ENCODE measurements around the gene MXD4. TPM values are rescaled to one million over a fixed set of nuclear protein-coding genes. Genes with fewer than 3 reads are reported as not detected.

Gene MXD4
- total and polyA plus RNA-seq, 2 donors from 2014 or later: 49.8 to 84.8 TPM

- Histone ChIP-seq H3K4me3 (ENCODE audit: low read length in 3 of 3) (peak overlapping the region; percentile 26 to 66 (median 57)), H3K36me3 (ENCODE audit: control insufficient read depth in 2 of 3, insufficient read depth in 3 of 3, low read length in 3 of 3) (no peaks in the 10 kb centered on the region), H3K27ac (ENCODE audit: low read depth in 2 of 2, low read length in 2 of 2) (peak overlapping the region; percentile 88 to 90), H3K9me3 (ENCODE audit: control insufficient read depth in 2 of 3, insufficient read depth in 1 of 3, low read length in 3 of 3) (no peaks in the 10 kb centered on the region), H3K9ac (ENCODE audit: low read length in 3 of 3) (peak overlapping the region in 1 of 3 donors; percentile 77), H3K4me1 (ENCODE audit: control insufficient read depth in 2 of 3, insufficient read depth in 2 of 3, low read depth in 1 of 3, low read length in 3 of 3) (peaks cover 0 to 51% (median 10%) of the 10 kb centered on the region in 3 donors), H3K27me3 (ENCODE audit: control insufficient read depth, insufficient read depth, low read length) (no peaks in the 10 kb centered on the region)
- intact Hi-C loops (cut with DNase I): no loop called here
- DNase-seq (no peak), FAIRE-seq (no peak)
- no peak for TF ChIP-seq CTCF (IDR thresholded peaks at IDR 0.05; ENCODE audit: borderline replicate concordance, extremely low read depth, insufficient read depth)
These were observed 988 bp upstream of the MXD4 start for GRCh38 chr4:2262944-2263250.

GRCh38 chr4:2262145-2262943, 435 bp upstream of the MXD4 start:
- H3K4me1 ChIP-seq (ENCODE audit: control insufficient read depth in 2 of 3, insufficient read depth in 2 of 3, low read depth in 1 of 3, low read length in 3 of 3): peaks cover 0 to 57% (median 10%) of the 10 kb centered on the region in 3 donors
- intact Hi-C loops (cut with DNase I): no loop called here
- peak; percentile 69 for FAIRE-seq

GRCh38 chr4:2261110-2261852, 628 bp downstream of the MXD4 start:
- peaks cover 0 to 62% (median 14%) of the 10 kb centered on the region in 3 donors for H3K4me1 ChIP-seq (ENCODE audit: control insufficient read depth in 2 of 3, insufficient read depth in 2 of 3, low read depth in 1 of 3, low read length in 3 of 3)
- peak in 3 of 5 donors; percentile 67 to 87 (median 75) for DNase-seq
- H3K27ac ChIP-seq (ENCODE audit: low read depth in 2 of 2, low read length in 2 of 2): peak overlapping the region in 1 of 2 donors; percentile 82
- peak overlapping the region; percentile 28 to 73 (median 59) for H3K4me3 ChIP-seq (ENCODE audit: low read length in 3 of 3)
- intact Hi-C loops (cut with DNase I): no loop called here
- no peaks in the 10 kb centered on the region for H3K9me3 ChIP-seq (ENCODE audit: control insufficient read depth in 2 of 3, insufficient read depth in 1 of 3, low read length in 3 of 3)
- H3K36me3 ChIP-seq (ENCODE audit: control insufficient read depth in 2 of 3, insufficient read depth in 3 of 3, low read length in 3 of 3): no peaks in the 10 kb centered on the region
- no peak for FAIRE-seq
- no peaks in the 10 kb centered on the region for H3K27me3 ChIP-seq (ENCODE audit: control insufficient read depth, insufficient read depth, low read length)
- peak overlapping the region in 1 of 3 donors; percentile 67 for H3K9ac ChIP-seq (ENCODE audit: low read length in 3 of 3)
- no peak for TF ChIP-seq CTCF (IDR thresholded peaks at IDR 0.05; ENCODE audit: borderline replicate concordance, extremely low read depth, insufficient read depth)

More at GRCh38 chr4:2262145-2262943, 435 bp upstream of the MXD4 start:
- TF ChIP-seq CTCF (IDR thresholded peaks at IDR 0.05; ENCODE audit: borderline replicate concordance, extremely low read depth, insufficient read depth): no peak
- Histone ChIP-seq H3K36me3 (ENCODE audit: control insufficient read depth in 2 of 3, insufficient read depth in 3 of 3, low read length in 3 of 3) (no peaks in the 10 kb centered on the region), H3K27ac (ENCODE audit: low read depth in 2 of 2, low read length in 2 of 2) (peak overlapping the region; percentile 88 to 90), H3K9ac (ENCODE audit: low read length in 3 of 3) (peak overlapping the region in 1 of 3 donors; percentile 77), H3K4me3 (ENCODE audit: low read length in 3 of 3) (peak overlapping the region; percentile 26 to 66 (median 57)), H3K9me3 (ENCODE audit: control insufficient read depth in 2 of 3, insufficient read depth in 1 of 3, low read length in 3 of 3) (no peaks in the 10 kb centered on the region), H3K27me3 (ENCODE audit: control insufficient read depth, insufficient read depth, low read length) (no peaks in the 10 kb centered on the region)
- peak; percentile 99 to 100 (median 99) for DNase-seq
